ENCODE data around the gene COPA.

The COPA gene

DNA sequence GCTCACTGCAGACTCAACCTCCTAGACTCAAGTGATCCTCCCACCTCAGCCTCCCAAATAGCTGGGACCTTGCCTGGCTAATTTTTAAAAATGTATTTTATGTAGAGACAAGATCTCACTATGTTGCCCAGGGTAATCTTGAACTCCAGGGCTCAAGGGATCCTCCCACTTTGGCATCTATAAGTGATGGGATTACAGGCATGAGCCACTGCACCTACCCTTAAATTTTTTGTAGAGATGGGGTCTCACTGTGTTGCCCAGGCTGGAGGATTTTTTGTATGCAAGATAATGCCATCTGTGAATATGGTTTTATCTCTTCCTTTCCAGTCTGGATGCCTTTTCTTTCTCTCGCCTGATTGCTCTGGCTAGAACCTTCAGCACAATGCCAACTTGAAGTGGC lies 72.0 kb downstream of the COPA start:
- DNase-seq: no peak

DNA sequence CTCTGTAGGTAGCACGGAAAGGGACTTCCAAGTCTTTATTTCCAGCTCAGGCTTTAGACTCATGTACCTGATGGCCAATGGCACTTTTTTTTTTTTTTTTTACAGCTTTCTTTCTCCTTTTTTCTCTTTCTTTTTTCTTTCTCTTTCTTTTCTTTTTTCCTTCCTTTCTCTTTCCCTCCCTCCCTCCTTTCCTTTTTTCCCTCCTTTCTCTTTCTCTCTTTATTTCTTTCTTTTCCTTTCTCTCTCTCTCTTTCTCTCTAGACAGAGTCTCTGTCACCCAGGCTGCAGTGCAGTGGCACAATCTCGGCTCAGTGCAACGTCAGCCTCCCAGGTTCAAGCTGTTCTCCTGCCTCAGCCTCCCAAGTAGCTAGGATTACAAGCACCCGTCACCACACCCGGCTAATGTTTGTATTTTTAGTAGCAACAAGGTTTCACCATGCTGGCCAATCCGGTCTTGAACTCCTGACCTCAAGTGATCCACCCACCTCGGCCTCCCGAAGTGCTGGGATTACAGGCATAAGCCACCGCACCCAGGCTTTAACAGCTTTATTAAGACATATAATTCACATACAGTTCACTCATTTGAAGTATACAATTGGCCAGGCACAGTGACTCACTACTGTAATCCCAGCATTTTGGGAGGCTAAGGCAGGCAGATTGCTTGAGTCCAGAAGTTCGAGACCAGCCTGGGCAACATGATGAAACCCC lies 75.6 kb downstream of the COPA start:
- DNase-seq: no peak

DNA sequence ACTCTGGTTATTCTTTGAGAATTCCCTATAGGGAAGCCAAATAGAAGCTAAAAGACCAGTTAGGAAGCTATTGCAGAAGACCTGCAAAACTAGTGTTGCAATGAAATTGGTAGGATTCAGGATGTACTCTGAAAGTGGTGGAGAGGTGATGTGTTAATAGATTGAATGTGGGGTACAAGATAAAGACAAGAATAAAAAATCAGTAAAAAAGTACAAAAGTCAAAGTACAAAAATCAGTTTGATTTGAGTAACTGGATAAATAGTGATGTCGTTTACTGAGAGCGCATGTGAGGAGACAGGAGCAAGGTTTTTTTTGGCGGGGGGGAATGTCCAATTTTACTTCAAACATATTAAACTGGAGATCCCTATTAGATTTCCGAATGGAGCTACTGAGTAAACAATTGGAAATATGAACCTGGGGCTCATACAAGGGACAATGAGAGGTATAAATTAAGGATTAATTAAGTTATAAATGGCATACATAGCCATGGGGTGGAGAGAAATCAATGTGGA lies 78.2 kb downstream of the COPA start:
- DNase-seq: no peak

DNA sequence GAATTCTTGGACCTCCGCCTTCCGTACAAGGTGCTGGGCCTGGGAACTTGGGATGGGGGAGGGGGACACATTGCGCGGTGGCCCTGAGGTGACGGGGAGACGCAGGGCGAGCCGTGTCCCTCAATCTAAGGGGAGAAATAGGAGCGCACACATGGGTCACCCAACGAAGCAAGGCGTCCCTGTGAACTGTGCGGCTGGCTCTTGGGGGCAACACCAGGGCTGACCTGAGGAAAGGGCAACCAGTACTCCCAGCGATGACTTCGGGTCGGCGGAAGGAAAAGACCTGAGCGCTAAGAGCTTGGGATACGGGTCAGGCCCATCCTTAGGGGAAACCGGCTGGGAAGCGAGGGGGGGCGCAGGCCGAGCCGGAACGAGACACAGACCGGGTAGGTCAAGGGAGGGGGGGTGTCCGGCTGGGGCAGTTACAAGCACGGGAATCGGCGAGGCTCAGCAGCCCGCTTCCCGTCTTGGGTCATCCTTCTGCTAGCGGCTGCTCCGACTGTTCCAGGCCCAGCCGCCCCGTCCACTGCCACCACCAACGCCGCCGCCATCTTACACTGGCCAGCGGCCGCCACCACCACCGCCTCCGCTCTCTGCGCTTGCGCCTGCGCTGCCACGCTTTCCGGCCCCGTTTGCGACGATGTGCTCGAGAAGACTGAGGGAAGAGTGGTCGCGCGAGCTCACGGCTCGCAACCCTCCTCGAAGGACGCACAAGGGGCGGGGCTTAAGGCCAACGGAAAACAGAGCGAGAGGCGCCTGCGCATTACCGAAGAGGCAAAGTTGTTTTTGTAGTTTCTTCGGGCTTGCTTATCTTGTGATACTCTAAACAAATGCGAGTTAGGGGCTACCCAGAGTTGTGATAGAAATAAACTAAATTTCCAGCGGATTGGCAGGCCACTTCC lies 80.9 kb downstream of the COPA start, which contains the start of gene DCAF8:
DCAF8 (minus strand) TSS at position 657 of the 902 bp plus-strand sequence. CDS start 18,541 bp downstream, outside the sequence.
- peak; percentile 80 to 99 (median 95) for DNase-seq

DNA sequence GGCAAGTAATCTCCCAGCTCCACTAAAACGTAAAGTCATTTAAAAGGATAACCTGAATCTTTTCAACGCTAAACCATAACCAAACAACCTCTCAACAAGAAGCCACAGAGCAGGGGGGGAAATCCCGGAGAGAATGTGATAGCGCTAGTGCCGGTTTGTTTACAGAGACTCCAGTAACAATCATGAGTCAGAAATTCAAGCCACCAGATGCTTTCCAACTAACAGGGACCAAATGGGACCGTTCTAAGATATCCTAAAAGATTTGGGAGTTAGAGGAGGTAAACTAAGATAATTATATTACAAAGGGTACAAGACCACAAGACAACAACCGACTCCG lies 81.5 kb downstream of the COPA start:
- peak in 6 of 51 donors; percentile 12 to 56 (median 29) for DNase-seq

DNA sequence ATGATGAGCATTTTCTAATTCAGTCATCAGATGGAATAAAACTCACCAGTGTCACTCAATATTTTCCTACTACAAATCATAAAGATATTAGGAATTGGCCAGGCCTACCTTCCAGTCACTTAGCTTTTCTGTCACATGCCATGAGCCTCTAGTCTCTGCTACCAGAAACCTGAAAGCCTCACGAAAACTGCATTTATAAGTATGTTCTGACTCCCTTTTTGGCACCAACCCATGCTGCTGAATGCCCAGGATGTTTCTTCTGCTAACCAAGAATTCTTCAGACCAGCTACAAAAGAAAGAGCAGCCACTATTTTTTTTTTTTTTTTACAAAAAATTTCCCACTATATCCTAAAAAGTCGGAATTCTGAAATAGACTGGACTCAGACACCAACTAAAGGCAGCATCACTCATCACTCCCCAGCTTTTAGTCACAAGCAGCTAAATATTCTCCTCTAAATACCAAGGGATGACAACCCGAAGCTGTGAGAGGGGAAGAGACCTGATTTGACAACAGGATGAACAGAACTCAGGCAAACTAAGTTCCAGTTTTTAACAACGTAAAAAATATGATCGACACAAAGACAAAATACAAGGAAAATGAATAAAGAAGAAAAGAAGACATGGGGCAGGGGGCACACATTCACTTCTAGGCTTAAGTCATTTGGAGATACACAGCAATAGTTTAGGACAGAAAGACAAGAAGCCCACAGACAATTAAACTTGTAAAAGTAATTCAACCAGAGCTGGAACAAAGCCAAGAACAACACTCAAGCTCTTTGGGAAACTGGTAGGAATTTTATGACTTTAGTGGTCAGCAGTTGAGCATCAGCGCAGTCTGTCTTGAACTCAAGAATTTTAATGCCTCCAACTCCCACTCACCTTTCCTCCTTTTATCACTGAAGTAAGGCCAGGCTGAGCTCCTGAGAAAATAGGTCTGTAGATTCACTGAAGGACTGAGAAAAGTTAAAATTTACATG lies 82.4 kb downstream of the COPA start:
- peak in 2 of 51 donors; percentile 7 to 8 for DNase-seq

DNA sequence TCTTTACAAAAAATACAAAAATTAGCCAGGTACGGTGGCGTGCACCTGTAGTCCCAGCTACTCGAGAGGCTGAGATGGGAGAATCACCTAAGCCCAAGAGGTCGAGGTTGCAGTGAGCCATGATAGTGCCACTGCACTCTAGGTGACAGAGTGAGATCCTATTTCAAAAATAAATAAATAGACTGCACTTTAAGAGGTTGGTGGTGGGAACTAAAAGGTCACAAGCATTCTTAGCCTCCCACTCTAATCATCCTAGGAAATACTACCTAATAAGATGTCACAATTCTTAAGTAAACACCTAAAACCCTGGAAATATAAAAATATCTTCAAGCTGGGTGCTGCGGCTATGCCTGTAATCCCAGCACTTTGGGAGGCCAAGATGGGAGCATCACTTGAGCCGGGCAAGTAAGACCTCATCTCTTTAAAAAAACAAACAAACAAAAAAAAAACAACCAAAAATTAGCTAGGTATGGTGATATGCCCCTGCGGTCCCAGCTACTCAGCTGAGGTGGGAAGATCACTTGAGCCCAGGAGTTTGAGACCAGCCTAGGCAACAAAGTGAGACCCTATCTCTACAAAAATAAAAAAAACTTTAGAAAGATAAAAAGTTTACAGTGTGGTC lies 84.8 kb downstream of the COPA start:
- no peak for DNase-seq

DNA sequence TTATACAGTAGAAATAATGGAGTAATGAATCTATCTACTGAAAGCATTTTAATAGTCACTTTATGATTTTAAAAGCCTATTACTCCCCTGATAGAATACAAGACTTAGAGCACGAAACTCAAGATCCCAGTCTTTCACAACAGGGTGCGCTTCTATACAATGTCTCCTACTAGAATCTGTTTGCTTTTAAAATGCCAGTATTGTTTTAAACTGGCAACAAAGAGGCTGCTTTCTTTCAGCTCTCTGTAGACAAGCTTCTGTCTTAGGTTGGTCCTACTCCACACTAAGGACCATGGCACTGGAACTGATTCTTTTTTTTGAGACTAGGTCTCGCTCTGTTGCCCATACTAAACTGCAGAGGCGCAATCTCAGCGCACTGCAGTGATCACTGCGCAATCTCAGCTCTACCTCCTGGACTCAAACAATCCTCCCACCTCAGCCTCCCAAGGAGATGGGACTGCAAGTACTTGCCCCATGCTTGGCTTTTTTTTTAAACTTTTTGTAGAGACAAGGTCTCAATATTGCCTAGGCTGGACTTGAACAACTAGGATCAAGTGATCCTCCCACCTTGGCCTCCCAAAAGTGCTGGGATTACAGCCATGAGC lies 85.5 kb downstream of the COPA start:
- DNase-seq: no peak

DNA sequence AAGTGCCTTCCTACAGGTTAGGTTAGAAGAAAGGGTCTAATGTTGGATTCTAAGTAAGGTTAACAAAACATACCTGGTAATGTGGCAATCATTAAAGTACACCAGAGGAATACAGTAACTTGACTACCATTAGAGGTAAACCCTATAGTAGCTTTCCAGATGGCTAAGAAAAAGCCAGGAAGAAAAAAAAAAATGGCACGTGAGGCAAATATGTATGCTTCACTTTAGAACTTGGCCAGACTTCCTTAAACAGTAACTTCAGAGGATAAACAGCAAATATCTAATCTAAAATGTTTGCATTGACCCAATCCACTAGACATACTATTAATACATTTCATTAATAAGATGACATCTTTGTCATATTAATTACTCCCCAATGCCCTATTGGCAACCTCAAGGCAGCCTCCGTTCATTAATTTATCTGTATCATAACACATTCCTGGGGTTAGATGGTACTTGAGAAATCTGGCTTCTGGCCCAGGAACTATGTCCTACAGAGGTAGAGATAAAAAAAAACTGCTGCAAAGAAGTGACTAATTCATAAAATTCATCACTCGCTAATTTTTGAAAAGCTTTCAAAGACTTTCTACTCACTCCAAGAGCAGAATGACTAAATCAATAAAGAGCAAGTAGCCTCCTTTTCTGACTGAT lies 86.5 kb downstream of the COPA start:
- no peak for DNase-seq

DNA sequence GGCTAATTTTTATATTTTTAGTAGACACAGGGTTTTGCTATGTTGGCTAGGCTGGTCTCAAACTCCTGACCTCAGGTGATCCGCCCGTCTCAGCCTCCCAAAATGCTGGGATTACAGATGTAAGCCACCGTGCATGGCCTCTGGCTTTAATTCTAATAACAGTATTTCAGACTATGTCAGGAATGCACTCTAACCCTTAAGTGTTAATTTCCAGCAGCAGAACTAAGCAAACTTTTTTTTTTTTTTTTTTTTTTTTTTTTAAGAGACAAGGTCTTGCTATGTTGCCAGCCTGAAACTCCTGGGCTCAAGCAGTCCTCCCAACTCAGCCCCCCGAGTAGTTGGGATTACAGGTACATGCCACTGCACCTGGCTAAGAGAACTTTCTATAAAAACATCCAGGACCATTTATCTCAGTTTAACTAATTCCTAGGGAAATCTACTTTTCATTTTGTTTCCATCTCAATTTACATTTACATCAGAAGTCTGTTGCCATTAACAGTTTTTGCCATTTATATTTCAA lies 87.2 kb downstream of the COPA start:
- DNase-seq: no peak

DNA sequence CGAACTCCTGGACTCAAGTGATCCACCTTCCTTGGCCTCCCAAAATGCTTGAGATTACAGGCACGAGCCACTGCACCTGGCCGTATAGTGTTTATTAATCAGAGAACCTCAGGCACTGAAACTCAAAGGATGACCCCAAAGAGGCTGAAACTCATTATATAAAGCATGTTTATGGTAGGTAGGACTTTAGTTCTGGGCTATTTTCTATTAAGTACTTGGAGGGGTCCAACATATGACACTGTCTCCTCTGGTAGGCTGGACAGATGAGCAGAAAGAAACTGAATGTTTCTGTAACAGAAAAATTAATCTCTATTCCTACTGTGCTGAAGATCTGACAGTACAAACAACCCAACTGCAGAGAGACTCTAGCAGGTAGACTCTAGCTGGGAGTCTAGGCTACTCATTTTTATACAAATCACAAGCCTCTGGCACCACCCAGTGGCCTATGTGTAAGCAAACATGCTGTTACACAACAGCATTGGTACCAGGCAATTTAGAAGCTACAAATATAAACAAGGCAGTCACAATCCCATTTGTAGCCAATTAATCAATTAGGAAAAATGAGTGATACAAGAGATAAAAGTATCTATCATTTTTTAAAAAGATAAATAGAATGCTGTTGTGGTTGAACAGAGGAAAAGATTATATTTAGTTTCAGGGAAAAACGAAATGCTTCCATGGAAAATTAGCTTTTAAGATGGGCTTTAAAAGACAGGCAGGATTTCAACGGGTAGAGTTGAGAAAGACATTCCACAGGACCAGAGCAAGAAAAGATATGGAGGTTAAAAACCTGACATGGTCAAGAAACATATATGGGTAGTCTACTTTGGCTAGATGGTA lies 91.1 kb downstream of the COPA start:
- peak in 42 of 51 donors; percentile 1 to 86 (median 48) for DNase-seq

DNA sequence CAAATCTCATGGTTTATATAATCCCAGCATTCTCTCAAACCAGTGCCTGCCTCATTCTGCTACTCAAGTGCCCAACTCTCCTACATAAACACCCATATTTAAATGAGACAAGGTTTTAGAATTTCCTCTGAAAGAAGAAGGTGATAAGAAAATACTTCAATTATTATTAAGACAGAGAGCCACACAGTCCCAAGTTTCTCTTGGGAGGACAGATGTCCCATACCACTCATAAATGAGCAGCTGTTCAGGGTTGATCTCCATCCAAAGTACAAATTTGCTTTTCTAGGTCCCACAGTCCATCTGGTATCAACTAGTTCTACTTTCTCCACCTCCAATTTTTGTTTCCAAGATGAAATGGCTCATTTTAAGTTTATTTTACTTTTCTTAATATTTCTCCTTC lies 92.0 kb downstream of the COPA start:
- no peak for DNase-seq

DNA sequence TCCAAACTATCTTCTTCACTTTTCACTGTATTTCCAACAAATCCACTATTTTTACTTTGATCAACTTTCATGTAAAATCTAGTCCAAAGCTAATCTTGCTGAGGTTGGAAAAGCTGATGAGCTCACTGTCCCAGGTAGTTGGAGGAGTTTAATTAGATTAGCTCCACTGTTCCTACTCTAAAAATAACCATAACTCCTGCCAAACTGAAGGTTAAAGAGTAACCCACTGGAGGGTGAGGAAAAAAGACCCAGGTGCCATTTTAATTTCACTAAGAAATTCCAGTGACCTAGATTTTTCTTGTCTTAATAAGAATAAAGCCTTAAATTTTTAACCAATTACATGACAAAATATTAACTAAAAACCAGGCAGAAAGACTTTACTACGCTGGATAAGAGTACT lies 96.0 kb downstream of the COPA start:
- DNase-seq: no peak

DNA sequence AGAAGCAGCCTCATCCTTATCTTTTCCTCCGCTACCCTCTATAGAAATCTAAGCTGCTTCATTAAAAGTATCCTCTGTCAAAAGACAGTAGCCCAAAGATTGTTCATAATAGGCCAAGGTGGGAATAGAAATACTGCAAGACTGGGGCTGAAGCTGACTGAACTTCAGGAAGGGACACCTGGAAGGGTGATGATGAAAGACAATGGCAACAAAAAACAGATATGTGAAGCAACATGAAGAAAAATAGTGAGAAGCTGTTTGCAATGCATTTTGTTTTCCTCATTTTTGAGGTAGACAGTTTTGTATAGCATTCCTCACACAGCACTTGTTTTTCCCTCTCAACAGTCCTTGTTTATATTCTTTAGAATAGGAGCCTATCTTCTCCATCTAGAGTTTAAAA lies 97.6 kb downstream of the COPA start:
- no peak for DNase-seq

DNA sequence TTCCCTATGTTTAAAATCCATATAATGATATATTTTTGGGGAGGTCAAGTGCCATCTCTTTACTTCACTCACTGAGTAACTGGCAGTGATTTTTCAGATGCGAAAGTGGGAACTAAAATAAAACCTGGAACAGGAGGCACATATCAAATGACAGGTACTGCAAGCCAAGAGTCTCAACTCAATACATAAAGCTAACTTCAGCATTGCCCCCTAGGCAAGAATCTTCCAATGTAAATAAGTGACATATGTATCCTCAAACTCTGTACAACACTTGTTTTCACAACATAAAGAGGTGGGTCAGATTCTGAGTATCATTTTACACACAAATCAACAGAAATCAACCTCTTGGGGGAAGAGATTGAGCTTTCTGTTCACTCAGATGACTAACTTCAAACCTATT lies 98.8 kb downstream of the COPA start:
- DNase-seq: no peak

DNA sequence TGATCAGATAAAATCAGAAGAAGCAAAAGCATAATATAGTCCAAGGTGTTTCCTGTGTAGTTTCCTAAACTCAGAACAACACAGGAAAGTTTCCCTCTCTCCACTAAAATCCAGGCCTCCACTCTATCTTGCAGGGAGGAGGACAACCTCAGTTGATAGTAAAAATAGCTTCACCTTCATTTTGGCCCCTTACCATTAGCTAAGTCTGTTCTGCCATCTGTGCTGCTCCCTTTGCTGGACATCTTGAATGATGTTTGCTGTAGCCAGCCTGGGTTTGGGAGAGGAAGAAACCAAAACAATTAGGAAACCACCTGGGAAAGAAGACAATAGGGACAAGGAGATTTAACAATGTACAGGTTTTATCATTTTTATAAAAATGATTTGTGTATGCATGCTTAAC lies 99.3 kb downstream of the COPA start:
- DNase-seq: no peak

DNA sequence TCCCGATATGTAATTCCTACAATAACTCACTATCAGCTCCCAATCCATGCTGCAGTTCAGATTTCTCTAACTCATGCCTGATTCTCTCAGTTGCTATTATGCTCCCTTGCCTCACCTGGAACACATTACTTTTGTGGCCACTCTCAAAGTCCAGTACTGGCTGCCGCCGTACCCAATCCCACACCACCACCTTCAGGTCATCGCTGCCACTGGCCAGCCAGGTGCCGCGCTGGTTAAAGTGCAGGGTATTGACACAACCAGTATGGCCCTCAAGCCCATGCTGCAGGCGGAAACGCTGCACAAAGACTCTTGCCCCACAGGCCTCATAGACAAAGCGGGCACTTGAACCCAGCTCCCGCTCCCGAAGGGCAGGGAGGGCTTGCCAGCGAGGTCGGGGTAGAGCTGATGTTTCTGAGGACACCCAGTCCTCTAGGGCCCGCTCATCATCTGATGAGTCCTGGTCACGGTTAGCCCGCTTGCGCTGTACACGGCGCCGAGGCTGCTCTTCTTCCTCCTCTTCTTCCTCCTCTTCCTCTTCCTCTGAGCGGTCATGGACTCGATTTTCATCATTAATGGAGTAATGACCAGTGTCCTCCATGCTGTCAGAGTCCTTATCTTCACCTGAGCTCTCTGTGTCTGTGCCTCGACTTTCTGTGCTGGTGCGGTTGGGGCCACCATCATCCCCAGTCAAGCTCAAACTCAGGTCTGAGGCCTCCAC lies 103.3 kb downstream of the COPA start:
- DNase-seq: no peak
